ENCODE results near the gene NTMT2. TPM values are rescaled to one million over a fixed set of nuclear protein-coding genes. Genes with fewer than 3 reads are reported as not detected.

Gene NTMT2
- total and polyA plus RNA-seq, 7 donors = 0.28 TPM; not detected in 6

DNA sequence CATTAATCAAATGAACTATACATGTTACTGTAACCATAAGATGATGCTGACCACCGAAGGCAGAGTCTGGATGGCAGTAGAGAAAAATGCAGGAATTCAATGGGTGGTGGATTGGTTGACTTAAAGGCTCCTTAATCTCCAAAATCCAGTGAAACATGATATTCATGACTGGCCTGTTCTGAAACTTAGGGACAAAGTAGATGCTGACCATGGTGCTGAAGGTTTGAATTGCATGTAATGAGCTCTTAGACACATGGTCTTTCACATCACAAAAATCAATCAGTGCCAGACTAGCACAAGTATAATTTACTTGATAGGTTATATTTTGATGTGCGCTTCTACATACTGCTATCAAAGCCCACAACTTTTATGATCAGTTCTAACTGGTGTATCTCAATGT, 30.9 kb upstream of the NTMT2 start:
- Histone ChIP-seq H3K4me1 (no peaks in the 10 kb centered on the region), H3K27ac (no peak overlapping the region), H3K36me3 (ENCODE audit: insufficient read depth in 1 of 2, low read depth in 1 of 2) (no peaks in the 10 kb centered on the region), H3K27me3 (ENCODE audit: insufficient read depth in 3 of 3, low read length in 2 of 3) (peaks cover 0 to 1% (median 0%) of the 10 kb centered on the region in 3 donors), H3K9me3 (no peaks in the 10 kb centered on the region), H3K4me3 (no peak overlapping the region)
- 52 to 56% (median 52%) methylated on average over 2 of the region's 2 CpGs for WGBS, 3 donors
- TF ChIP-seq, protein P1, sequence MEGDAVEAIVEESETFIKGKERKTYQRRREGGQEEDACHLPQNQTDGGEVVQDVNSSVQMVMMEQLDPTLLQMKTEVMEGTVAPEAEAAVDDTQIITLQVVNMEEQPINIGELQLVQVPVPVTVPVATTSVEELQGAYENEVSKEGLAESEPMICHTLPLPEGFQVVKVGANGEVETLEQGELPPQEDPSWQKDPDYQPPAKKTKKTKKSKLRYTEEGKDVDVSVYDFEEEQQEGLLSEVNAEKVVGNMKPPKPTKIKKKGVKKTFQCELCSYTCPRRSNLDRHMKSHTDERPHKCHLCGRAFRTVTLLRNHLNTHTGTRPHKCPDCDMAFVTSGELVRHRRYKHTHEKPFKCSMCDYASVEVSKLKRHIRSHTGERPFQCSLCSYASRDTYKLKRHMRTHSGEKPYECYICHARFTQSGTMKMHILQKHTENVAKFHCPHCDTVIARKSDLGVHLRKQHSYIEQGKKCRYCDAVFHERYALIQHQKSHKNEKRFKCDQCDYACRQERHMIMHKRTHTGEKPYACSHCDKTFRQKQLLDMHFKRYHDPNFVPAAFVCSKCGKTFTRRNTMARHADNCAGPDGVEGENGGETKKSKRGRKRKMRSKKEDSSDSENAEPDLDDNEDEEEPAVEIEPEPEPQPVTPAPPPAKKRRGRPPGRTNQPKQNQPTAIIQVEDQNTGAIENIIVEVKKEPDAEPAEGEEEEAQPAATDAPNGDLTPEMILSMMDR (IDR thresholded peaks at IDR 0.05) = no peak
- DNase-seq (no peak), ATAC-seq (no peak)
- intact Hi-C loops (cut with DNase I) = no loop called here

DNA sequence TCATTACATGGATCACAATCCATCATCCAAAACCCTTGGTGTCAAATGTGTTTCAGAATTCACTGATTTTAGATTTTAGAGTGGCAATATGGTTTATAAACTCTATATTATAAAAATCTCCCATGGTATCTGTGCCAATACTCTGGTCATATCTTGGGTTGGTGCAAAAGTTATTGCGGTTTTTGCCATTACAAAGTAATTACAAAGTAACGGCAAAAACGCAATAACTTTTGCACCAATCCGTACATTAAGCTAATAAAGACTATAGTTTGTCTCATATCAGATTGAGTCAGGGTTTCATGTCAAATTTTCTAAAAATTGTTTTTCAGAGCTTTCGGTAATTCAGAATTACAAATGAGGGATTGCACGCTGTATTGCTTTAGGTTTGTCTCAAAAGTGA, 23.4 kb upstream of the NTMT2 start:
- Histone ChIP-seq H3K4me3 (no peak overlapping the region), H3K27me3 (ENCODE audit: insufficient read depth in 3 of 3, low read length in 2 of 3) (no peaks in the 10 kb centered on the region), H3K9me3 (peaks cover 4% of the 10 kb centered on the region), H3K27ac (no peak overlapping the region), H3K36me3 (ENCODE audit: insufficient read depth in 1 of 2, low read depth in 1 of 2) (no peaks in the 10 kb centered on the region), H3K4me1 (no peaks in the 10 kb centered on the region)
- DNase-seq (no peak), ATAC-seq (no peak)
- TF ChIP-seq, protein P1 (IDR thresholded peaks at IDR 0.05) = no peak
- intact Hi-C loops (cut with DNase I) = no loop called here
- WGBS, 3 donors = 95 to 97% (median 96%) methylated on average over 6 of the region's 6 CpGs

DNA sequence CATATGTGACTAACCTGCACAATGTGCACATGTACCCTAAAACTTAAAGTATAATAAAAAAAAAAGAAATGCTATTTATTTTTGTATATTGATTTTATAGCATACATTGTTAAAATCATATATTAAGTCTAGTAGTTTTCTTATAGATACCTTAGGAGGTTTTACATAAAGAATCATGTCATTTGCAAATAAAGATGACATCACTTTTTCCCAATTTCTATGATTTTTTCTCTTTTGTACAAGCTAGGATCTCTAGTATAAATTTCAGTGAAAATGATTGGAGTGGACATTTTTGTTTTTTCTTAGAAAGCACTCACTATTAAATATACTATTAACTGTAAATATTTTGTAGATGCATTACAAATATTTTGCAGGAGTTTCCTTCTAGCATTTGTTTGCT, 20.5 kb upstream of the NTMT2 start:
- Histone ChIP-seq H3K27ac (no peak overlapping the region), H3K4me3 (no peak overlapping the region), H3K36me3 (ENCODE audit: insufficient read depth in 1 of 2, low read depth in 1 of 2) (no peaks in the 10 kb centered on the region), H3K4me1 (no peaks in the 10 kb centered on the region), H3K27me3 (ENCODE audit: insufficient read depth in 3 of 3, low read length in 2 of 3) (no peaks in the 10 kb centered on the region), H3K9me3 (peaks cover 4% of the 10 kb centered on the region)
- intact Hi-C loops (cut with DNase I) = no loop called here
- ATAC-seq (no peak), DNase-seq (no peak)
- TF ChIP-seq, protein P1 (IDR thresholded peaks at IDR 0.05) = no peak

DNA sequence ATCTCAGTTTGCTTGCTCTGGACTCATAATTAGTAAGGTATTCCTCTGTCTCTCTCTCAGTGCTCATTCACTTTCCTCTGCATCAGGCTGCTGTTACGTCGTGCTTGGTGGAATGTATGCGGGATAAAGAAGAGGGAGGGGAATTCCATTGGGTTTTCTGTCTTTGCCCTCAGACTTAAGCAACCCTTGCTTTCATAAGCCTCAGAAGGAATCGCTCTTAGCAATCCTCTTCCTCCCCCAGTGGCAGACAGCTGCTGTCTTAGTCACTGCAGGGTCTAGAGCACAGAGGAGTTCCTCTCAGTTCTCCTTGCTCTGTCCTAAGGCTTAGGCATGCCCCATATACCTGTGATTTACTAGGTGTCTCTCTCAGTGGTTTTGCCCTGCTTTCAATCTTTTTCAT, 19.1 kb upstream of the NTMT2 start:
- no peak for DNase-seq
- Histone ChIP-seq H3K4me1 (no peaks in the 10 kb centered on the region), H3K36me3 (ENCODE audit: insufficient read depth in 1 of 2, low read depth in 1 of 2) (no peaks in the 10 kb centered on the region), H3K27ac (no peak overlapping the region), H3K4me3 (no peak overlapping the region), H3K9me3 (peaks cover 4% of the 10 kb centered on the region), H3K27me3 (ENCODE audit: insufficient read depth in 3 of 3, low read length in 2 of 3) (no peaks in the 10 kb centered on the region)
- WGBS, 3 donors = 32 to 43% (median 42%) methylated on average over 4 of the region's 4 CpGs
- intact Hi-C loops (cut with DNase I) = no loop called here
- no peak for ATAC-seq
- TF ChIP-seq, protein P1 (IDR thresholded peaks at IDR 0.05) = no peak

DNA sequence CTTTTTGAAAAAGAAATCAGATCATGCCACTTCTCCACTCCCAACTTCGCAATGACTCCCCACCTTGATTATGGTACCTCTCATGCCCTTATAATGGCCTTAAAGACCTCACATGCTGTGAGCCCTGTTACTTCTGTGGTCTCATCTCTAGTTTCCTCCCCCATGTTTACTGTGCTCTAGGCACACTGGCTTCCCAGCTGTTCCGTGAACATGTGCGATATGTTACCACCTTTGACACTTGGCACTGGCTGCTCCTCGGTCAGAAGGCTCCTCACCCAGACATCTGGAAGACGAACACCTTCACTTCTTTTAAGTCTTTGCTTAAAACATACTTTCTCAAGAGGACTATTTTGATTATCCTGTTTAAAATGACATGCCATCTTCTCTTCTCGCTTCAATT, 14.3 kb upstream of the NTMT2 start:
- Histone ChIP-seq H3K27me3 (ENCODE audit: insufficient read depth in 3 of 3, low read length in 2 of 3) (no peaks in the 10 kb centered on the region), H3K4me3 (no peak overlapping the region), H3K9me3 (no peaks in the 10 kb centered on the region), H3K27ac (no peak overlapping the region), H3K36me3 (ENCODE audit: insufficient read depth in 1 of 2, low read depth in 1 of 2) (no peaks in the 10 kb centered on the region), H3K4me1 (no peaks in the 10 kb centered on the region)
- intact Hi-C loops (cut with DNase I) = no loop called here
- TF ChIP-seq, protein P1 (IDR thresholded peaks at IDR 0.05) = no peak
- WGBS, 3 donors = 60 to 68% (median 61%) methylated on average over 6 of the region's 6 CpGs
- ATAC-seq (no peak), DNase-seq (no peak)

All from psoas muscle (tissue), 8 donors.